PFSK-1 (cell line): ENCODE data around the gene ZNF398.

Experiments
- POLR2AphosphoS5 ChIP-seq: IDR thresholded peaks from 2 replicates; pipeline ENCODE4 v1.6.1; 2012; ENCODE audit warnings: low read depth, mild to moderate bottlenecking, control low read depth, low read length, moderate library complexity
- SIN3A ChIP-seq: IDR thresholded peaks from 2 replicates; pipeline ENCODE4 v1.6.1; 2012; ENCODE audit warnings: mild to moderate bottlenecking, low read length, moderate library complexity, borderline replicate concordance; ENCODE audit not compliant: insufficient read depth
- TF ChIP-seq, protein P1 (sequence below), 2 experiments: IDR thresholded peaks; 2 replicates each; pipeline versions ENCODE4 v1.6.1 to v1.8.0; 2011 to 2012; ENCODE audit warnings: low read depth in 2 of 2, low read length in 2 of 2, control low read depth in 1 of 2, inconsistent platforms in 1 of 2, mild to moderate bottlenecking in 1 of 2, moderate library complexity in 1 of 2; ENCODE audit not compliant: insufficient read depth in 1 of 2

- TF ChIP-seq POLR2AphosphoS5 (no peak), SIN3A (no peak)
- TF ChIP-seq, protein P1, sequence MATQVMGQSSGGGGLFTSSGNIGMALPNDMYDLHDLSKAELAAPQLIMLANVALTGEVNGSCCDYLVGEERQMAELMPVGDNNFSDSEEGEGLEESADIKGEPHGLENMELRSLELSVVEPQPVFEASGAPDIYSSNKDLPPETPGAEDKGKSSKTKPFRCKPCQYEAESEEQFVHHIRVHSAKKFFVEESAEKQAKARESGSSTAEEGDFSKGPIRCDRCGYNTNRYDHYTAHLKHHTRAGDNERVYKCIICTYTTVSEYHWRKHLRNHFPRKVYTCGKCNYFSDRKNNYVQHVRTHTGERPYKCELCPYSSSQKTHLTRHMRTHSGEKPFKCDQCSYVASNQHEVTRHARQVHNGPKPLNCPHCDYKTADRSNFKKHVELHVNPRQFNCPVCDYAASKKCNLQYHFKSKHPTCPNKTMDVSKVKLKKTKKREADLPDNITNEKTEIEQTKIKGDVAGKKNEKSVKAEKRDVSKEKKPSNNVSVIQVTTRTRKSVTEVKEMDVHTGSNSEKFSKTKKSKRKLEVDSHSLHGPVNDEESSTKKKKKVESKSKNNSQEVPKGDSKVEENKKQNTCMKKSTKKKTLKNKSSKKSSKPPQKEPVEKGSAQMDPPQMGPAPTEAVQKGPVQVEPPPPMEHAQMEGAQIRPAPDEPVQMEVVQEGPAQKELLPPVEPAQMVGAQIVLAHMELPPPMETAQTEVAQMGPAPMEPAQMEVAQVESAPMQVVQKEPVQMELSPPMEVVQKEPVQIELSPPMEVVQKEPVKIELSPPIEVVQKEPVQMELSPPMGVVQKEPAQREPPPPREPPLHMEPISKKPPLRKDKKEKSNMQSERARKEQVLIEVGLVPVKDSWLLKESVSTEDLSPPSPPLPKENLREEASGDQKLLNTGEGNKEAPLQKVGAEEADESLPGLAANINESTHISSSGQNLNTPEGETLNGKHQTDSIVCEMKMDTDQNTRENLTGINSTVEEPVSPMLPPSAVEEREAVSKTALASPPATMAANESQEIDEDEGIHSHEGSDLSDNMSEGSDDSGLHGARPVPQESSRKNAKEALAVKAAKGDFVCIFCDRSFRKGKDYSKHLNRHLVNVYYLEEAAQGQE (IDR thresholded peaks at IDR 0.05; ENCODE audit: insufficient read depth in 1 of 2, low read depth in 2 of 2, low read length in 2 of 2), result no peak
Observed at GRCh38 chr7:149197675-149198074, 50.4 kb downstream of the ZNF398 start.
